HEK293T (cell line): Measurements from ENCODE around the gene COL6A3.

Experiments used
- ARNT ChIP-seq: fragments of 450-650 bp; IDR thresholded peaks from 2 replicates; pipeline ENCODE4 v1.6.1; 2017; ENCODE audit warnings: mild to moderate bottlenecking
- BHLHE40 ChIP-seq: fragments of 450-650 bp; IDR thresholded peaks from 2 replicates; pipeline ENCODE4 v1.6.1; 2016; ENCODE audit warnings: mild to moderate bottlenecking, moderate library complexity, borderline replicate concordance
- CTBP1 ChIP-seq: fragments of 450-650 bp; IDR thresholded peaks from 2 replicates; pipeline ENCODE4 v1.6.1; 2016; ENCODE audit warnings: borderline replicate concordance
- FOXK2 ChIP-seq: fragments of 450-650 bp; IDR thresholded peaks from 2 replicates; pipeline ENCODE4 v1.6.1; 2016; ENCODE audit warnings: mild to moderate bottlenecking
- FOXM1 ChIP-seq: fragments of 450-650 bp; IDR thresholded peaks from 2 replicates; pipeline ENCODE4 v1.6.1; 2017; ENCODE audit warnings: mild to moderate bottlenecking, borderline replicate concordance
- HDGF ChIP-seq: fragments of 450-650 bp; IDR thresholded peaks from 2 replicates; pipeline ENCODE4 v1.6.1; 2017; ENCODE audit warnings: antibody characterized with exemption, borderline replicate concordance
- L3MBTL2 ChIP-seq: fragments of 450-650 bp; conservative IDR thresholded peaks from 2 replicates; pipeline ENCODE4 v1.6.1; 2016; ENCODE audit warnings: mild to moderate bottlenecking
- LEF1 ChIP-seq: fragments of 450-650 bp; IDR thresholded peaks from 2 replicates; pipeline ENCODE4 v1.6.1; 2017; ENCODE audit warnings: mild to moderate bottlenecking, borderline replicate concordance
- NFRKB ChIP-seq: fragments of 450-650 bp; IDR thresholded peaks from 2 replicates; pipeline ENCODE4 v1.6.1; 2016; ENCODE audit warnings: mild to moderate bottlenecking, moderate library complexity
- SP1 ChIP-seq: fragments of 450-650 bp; IDR thresholded peaks from 2 replicates; pipeline ENCODE4 v1.6.1; 2017
- SUZ12 ChIP-seq: fragments of 450-650 bp; IDR thresholded peaks from 2 replicates; pipeline ENCODE4 v1.6.1; 2016; ENCODE audit warnings: mild to moderate bottlenecking
- TARDBP ChIP-seq: fragments of 450-650 bp; IDR thresholded peaks from 2 replicates; pipeline ENCODE4 v1.6.1; 2016

GRCh38 chr2:237412646-237412987 lies 1.3 kb downstream of the COL6A3 start:
- no peak for TF ChIP-seq SP1
- no peak for TF ChIP-seq CTBP1
- no peak for TF ChIP-seq FOXK2
- no peak for TF ChIP-seq FOXM1
- no peak for TF ChIP-seq TARDBP
- TF ChIP-seq L3MBTL2 = no peak
- TF ChIP-seq BHLHE40 = no peak
- TF ChIP-seq NFRKB = no peak
- no peak for TF ChIP-seq LEF1
- no peak for TF ChIP-seq ARNT
- TF ChIP-seq HDGF = no peak
- TF ChIP-seq SUZ12 = no peak
